HG02610 (cell line): ENCODE measurements around the gene RBM20.
A peak's percentile ranks its signal among the peaks of the same experiment; 100 is the strongest.
"Not testable (repeated sequence)": the region's sequence is repeated elsewhere in the genome, so short reads cannot be mapped to it uniquely, and the experiment has no call there.

Experiments
- ATAC-seq: cut with Tn5 transposase; IDR thresholded peaks from one replicate; pipeline ENCODE4 v1.9.1; 2021; ENCODE audit warnings: mild to moderate bottlenecking, moderate library complexity; ENCODE audit not compliant: unreplicated experiment

Gene RBM20

DNA sequence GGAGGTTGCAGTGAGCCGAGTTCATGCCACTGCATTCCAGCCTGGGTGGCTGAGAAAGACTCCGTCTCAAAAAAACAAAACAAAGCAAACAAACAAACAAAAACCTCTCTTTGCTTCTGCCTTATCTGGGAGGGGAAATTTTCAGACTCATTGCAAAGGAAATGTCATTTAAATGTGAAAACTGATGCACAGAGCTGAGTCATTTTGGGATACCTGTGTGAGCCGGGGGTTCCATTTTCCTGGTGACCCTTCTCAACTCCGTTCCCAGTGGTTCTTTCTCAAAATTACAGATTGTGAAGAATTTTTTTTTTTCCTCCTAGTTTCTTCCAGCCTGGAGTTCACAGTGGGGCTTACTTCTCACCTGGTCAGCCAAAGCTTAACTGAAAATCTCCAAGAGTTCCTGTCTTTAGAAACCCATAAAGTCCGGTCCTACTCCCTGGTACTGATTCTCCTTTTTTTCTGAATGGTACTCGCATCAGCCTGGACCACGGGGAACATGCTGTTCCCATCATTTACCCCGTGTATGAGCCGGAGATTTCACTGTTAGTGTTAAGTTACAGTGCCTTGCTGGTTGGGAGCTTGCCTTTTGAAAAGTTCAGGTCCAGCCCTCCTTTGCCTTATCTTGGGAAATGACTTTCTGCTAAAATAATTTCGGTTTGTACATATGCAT is 56.9 kb downstream of the RBM20 start:
- peak; percentile 80 for ATAC-seq

DNA sequence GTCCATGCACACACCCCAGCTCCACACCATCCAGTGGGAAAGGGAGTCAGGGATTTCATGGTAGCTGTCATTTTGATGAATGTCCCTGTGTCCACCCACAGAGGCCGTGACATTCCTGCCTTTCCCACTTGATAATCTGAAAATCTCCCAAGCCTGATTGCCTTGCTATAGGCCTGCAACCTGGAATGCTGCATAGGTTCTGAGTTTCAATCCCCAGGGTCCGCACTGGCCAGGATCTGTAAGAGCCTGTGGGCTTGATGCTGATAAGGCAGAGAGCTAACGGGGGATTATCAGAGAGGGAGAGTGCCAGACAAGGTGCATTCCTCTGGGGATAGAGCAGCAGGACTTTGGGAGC is 57.5 kb downstream of the RBM20 start:
- ATAC-seq = no peak

DNA sequence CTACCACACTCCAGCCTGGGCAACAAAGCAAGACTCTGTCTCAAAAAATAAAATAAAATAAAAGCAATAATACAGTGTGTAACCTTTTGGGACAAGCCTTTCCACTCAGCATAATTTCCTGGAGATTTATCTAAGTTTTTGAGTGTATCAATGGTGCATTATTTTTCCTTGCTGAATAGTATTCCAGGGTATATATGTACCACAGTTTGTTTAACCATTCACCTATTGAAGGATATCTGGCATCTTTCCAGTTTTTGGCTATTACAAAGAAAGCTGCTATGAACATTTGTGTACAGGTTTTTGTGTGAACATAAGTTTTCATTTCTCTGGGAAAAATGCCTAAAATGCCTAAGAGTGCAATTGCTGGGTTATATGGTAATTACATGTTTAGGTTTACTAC is 59.9 kb downstream of the RBM20 start:
- ATAC-seq = no peak

DNA sequence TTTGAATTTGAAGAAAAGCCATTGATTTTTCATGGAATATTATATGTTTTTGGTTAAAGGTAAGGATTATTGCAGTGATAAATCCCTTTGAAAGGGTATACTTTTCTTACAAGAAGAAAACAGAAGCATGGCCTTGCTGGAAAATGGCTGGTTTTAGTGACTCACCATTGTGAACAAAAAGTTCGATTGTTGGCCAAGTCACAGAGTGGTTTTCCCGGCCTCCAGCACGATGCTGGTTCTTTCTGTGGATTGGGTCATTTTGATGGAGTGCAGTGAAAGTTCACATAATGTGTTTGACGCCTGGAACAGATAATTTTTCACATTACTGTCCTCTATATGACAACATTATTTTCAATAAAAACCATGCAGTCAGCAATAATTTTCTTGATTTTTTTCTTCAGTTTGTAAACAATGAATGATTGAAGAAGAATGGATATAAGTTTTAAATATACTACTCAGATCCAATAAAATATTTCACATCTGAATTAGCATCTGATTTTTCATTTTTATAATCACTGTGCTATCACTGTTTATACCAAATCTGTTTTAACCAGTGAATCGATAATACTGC is 60.9 kb downstream of the RBM20 start:
- no peak for ATAC-seq

DNA sequence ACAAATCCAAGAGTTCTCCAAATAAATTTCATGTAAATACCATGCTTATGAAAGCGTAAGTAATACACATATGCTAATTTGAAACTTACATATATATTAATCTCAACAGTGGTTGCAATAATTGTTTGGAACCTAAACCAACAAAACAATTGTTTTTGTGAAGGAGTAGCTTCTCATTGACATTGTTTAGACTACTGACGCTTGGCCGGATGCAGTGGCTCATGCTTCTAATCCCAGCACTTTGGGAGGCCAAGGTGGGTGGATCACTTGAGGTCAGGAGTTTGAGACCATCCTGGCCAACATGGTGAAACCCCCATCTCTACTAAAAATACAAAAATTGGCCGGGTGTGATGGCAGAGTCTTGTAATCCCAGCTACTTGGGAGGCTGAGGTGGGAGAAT is 61.5 kb downstream of the RBM20 start:
- ATAC-seq = not testable (repeated sequence)

DNA sequence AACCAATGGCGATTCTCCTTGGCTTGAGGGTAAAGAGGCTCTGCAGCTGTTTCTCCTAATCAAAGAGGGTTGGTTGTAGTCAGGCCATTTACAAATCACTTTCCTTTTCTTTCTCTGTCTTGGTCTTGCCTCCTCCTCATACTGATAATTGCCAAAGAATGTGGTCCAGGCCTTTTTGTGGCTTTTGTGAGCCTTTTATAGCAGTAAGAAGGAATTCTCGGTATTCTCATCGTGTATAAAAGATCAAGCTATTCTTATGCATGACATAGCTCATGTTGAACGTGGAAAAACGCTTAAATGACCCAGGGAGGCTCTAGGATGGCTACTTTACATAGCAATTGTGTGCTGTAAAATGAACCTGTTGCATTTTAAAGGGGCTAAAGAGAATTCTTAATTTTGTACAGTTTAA is 62.6 kb downstream of the RBM20 start:
- ATAC-seq = no peak

DNA sequence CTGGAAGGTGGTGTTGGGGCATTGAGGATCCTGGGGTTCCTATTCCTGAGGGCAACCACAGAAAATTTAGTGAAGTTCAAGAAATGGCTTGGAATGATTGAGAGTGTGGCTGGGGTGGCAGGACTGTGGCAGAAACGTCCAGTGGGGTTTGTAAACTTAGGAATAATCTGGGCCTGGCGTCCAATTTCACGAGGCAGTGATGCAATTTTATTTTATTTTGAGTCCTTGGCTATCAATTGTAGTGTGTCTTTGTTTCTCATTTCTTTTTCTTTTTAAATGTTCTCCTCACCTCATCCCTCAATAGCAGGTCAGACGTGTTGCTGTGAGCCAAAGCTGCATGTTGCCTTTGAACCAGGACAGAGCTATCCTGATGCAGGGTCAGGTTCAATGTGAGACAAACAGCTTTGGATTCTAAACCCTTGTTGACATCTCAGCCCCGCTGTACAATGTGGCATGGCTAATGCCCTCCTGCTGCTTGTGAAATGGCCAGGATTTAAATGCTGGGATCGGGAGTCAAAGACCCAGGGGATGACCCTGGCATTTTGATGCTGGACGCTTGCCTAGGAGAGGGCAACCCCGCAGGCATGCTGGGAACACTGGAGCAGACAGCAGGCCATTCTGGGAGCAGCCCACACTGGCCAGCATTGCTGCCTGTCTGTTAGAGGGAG is 64.8 kb downstream of the RBM20 start:
- ATAC-seq = no peak

DNA sequence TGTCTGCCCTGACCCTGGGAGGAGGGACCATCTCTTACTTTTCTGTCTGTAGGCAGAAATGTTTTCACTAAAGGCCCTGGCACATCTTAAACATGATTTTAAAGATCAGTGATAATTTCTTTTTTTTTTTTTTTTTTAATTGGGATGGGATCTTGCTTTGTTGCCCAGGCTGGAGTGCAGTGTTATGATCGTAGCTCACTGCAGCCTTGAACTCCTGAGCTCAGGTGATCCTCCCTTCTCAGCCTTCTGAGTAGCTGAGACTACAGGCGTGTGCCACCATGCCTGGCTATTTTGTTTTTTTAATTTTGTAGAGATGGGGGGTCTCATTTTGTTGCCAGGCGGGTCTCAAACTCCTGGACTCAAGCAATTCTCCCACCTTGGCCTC is 65.3 kb downstream of the RBM20 start:
- ATAC-seq = no peak

DNA sequence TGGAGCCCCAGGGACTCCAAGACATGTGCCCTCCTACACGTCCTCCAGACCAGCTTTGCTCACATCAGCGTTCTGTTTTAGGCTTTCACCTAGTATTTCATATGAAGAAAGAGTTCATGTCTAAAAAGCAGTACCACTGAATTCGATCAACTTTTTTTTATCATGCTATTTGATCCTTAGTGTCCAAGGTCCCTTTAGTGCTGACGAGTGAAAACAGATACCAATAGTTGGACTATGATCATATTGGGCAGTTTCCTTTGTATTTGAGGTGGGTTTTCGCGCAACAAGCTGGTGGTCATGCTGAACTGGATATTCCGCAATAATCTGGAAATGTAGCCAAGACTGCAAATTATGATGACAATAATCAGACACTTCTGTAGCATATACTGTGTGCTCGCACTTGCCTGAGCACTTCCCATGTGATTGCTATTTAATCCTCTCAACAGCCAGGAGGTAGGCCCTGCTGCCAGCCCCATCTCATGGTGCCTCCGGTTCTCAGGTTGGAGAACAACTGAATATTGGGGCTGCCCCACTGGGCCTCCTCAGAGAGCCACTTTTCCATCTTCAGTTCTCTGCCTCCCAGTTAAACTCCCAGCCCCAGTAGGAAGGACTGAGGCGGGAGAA is 65.9 kb downstream of the RBM20 start:
- ATAC-seq = no peak

DNA sequence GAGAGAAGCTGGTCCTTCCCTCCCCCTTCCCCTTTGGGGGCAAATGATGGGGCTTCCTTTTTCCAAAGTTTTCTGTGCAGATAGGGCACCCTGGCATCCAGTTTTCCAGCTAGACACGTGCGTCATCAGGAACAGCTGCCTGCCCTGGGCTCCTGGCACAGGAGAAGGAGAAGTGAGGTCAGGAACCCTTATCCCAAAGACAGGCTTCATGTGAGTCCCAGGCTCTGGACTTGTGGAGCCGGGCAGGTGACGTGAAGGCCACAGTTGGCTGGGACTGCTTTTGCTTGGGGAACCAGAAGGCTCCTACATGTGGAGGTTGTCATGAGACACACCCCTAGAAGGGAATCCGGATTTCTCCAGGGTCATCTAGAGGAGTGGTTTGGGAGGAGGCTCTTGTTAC is 66.5 kb downstream of the RBM20 start:
- ATAC-seq = no peak

DNA sequence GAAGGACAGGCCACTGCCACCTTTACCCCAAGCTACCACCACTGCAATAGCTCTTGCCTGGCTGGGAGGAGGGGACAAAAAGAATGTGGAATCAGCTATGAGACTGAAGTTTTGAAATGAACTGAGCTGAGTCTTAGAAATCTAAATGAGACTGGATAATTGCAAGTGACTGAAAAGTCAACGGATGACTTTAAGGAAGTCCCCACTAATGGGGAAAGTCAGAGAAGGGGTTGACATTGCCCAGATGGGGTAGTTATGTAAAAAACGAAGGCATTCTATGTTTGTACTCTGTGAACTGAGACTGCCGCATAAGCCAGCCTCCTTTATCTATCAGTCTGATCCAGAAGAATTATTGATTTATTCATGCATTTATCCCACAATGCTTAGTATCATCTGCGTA is 67.2 kb downstream of the RBM20 start:
- peak; percentile 67 for ATAC-seq

DNA sequence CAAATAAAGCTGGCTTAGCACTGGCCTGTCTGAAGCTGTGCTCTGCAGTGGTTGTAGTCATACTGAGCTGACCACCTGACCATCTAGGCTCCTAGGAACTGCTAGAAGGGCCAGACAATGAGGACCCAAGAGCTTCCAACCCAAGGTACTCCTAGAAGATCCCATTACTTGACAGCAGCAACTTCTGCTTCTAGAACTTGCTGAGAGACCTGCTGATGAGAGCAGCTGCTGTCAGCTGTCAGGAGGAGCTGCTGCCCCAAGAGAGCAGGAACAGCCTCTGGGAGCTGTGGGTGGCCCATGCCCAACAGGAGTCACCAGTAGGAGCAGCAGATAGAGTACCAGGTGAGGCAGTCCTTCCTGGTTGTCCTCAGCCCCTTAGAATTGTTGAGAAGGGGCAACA is 70.2 kb downstream of the RBM20 start:
- ATAC-seq = no peak

DNA sequence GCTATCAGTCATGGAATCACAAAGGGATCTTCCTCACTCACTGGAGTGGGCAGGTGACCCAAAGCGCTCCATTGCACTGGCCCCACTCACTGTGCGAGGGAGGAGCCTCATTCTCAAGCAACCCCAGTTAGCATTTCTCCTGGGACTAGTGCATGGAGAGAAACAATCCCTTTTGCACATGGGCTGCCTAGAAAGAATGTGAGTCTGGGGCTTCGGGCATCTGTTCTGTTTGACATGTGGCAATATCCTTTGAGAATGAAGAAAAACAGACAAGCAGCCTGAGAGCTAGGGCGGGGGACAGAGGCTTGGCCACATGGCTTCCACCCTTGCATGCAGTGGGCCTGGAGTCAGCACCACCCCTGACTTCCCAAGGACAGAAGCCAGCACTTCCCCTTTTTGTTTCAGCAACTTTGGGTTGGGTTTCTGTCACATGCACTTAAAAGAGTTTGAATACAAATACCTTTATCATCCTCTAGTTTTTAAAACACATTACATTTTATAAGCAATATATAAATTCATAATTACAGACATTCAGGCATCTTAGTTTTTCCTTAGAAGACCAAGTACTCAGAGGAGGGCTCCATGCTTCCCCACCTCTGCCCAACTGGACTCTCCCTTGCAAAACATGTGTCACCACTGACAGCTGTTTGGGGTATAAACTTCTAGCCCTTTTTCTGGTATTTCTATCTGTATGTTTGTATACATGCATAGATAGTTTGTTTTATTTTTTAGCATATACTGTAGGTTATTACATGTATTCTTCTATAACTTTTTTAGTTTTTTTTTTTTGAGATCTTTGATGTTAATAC is 73.8 kb downstream of the RBM20 start:
- peak; percentile 51 for ATAC-seq

DNA sequence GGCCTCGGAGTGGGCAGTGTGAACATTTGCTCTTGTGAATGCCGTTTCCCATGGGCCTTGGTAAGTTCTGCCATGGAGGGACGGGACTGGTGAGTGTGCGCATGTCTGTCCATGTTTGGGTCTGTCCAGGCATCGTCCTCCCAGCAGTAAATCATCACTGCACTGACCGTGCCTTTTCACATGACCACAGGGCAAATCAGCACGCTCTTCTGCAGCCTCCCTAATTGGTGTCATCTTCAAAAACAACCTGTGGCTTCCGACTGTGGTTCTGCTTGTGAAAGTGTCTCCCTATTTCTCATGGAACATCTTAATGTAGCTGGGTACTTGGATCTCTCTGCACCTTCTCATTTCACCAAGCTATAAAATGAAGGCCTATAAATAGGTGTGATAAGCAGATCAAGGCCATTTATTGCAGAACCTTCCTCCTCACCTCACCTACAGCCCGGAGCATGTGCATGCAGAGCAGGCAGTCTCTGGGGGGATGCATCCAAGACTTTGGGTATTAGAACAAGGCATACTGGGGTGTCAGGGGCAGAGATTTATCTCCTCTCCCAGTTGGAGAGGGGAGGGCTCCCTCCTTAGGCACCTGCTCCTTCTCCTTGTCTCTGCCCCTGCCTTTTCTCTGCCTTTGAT is 77.4 kb downstream of the RBM20 start:
- no peak for ATAC-seq

DNA sequence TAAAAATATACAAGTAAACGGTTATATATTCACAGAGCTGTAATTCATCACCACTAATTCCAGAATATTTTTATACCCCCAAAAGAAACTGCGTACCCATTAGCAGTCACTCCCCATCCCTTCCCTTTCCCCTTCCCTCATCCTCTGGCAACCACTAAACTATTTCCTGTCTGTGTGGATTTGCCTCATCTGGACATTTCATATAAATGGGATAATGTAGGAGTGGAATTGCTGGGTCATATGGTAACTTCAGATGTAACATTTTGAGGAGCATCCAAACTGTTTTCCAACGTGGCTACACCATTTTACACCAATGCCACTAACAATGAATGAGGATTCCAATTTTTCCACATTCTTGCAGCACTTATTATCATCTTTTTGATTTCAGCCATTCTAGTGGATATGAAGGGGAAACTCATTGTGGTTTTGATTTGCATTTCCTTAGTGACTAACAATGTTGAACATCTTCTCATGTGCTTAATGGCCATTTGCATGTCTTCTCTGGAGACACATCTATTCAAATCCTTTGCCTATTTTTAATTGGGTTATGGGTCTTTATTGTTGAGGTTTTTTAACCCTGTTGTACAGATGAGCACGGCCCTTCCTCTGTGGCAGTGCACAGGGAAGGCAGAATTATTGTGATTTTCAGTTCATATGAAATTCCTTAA is 79.2 kb downstream of the RBM20 start:
- ATAC-seq = peak; percentile 48

DNA sequence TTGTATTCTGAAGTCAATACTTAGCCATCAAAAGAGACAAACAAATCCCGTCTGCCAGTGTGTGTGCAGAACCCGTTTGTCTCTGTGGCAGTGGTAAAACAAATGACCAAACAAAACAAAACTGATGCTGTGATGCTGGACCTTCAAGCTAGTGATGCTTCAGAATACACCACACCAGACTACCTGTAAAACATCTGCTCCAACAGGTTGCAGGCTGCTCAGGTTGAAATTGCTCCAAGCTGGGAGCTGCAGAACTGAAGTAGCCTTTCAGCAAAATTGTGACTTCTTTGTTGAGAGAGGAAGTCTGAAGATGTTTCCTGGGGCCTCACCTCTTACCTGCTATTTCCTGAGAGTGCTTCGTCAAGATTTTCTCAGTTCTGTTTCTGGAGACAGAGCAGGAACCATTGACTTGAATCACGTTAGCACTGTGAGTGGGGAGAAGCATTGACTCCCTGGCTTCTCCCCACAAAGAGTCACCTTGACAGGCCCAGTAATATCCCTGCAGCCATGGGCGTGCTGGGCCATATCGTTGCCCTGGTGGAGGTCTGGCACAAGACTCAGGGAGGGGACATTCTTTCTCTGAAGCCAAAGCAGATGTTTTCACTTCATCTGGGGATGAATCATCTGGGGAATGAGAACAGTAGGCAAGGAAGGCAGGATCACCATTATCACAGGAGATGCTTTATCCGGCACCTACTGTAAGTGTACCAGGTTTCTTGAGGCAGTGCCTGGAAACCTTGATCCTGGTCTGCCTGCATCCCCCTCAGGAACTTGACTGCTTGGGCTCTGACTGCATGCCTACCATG is 80.2 kb downstream of the RBM20 start:
- ATAC-seq = peak; percentile 64

DNA sequence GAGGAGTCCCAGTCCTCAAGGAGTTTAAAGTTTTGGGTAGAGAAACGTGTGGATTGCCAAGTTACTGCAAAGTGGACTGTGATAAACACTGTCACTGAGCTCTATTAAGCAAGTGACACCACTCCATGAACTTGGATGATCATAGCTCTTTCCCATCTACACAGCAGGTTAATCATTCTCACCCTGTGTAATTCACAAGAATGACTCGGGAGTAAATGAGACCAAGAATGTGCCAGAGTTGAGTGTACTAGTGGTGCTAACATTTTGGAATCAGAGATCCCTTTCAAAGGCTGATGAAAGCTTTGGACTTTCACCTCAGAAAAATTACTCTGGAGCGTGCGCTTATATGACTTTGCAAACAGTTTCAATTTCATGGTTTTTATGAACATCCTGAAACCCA is 80.8 kb downstream of the RBM20 start:
- ATAC-seq = no peak

DNA sequence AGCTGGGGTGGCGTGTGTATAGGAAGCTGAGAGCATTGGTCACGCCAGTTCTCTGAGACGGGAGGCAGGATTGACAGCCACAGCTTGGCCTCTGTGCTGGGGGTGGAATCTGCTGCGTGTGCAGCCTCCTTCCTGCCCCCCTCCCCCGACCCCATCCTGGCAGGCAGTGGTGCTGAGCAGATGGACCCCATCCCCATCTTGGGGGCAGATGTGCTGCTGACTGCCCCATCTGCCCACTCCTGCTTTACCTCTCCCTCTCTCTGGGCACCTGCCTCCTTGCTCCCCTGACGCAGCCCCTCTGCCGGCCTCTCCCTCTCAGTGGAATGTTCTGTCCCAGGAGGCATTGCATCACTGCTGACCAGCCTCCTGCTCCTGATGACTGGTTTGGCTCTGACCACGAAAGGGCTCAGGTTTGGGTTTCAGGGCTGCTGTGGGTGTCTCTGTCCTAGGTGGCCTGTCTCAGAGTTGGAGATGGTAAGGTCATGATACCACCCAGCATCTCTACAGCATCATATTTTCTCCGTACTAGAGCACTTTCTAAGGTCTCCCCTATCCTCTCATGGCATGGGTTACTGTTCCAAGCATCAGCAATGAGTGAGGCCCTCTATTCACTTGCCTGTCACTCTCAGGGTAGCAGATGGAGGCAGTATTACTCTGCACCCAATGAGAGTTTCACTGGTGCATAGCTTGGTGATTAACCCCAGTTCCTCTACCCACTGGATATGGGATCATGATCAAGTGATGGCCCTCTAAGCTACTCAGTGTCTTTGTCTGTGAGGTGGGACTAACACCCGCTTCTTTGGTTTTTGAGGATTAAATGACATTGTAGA is 81.9 kb downstream of the RBM20 start:
- no peak for ATAC-seq

DNA sequence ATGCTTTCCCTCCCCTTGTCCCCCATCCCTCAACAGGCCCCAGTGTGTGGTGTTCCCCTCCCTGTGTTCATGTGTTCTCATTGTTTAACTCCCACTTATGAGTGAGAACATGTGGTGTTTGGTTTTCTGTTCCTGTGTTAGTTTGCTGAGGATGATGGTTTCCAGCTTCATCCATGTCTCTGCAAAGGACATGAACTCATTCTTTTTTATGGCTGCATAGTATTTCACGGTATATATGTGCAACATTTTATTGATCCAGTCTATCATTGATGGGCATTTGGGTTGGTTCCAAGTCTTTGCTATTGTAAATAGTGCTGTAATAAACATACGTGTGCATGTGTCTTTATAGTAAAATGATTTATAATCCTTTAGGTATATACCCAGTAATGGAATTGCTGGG is 83.6 kb downstream of the RBM20 start:
- ATAC-seq = not testable (repeated sequence)
